GM10266 (cell line): Measurements from ENCODE around the gene THEM4.
A peak's percentile ranks its signal among the peaks of the same experiment; 100 is the strongest.
"Not testable (repeated sequence)": the region's sequence is repeated elsewhere in the genome, so short reads cannot be mapped to it uniquely, and the experiment has no call there.

Experiments used
- DNase-seq: peaks from one replicate; pipeline ENCODE4 v3.0.0; 2012; ENCODE audit errors: extremely low spot score
- CTCF ChIP-seq: IDR thresholded peaks from 2 replicates; pipeline ENCODE4 v1.5.1; 2012; ENCODE audit warnings: mild to moderate bottlenecking, low read depth; ENCODE audit not compliant: control insufficient read depth, insufficient read depth; ENCODE audit errors: missing control alignments

THEM4 gene

DNA sequence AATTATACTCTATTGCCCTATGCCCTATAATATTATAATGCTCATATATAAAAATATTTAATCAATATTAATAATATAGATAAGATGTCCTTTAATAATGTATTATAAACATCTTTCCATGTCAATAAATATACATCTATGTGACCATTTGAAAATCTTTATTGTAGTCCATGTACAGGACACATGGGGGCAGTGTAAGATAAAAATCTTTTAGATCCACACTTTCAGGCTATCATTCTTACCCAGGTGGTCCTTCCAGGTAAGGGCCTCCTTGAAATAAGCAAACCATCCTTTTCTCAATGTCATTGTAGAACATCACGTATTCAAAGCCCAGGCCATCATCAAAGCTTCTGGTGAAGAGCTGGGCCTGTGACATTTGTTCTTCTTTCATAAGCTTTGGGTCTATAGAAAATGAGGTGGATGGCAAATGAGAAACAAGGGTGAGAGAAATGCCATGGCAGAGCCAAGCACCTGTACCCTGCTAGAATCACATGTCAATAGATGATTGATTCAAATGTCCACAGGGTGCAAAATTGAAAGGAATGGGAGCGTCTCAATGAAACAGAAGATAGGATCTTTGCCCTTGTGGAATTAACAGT lies 20.2 kb downstream of the THEM4 start:
- DNase-seq, result no peak
- TF ChIP-seq CTCF, result peak; percentile 40

GRCh38 chr1:151887028-151887427 lies 22.3 kb downstream of the THEM4 start:
- DNase-seq, result no peak
- TF ChIP-seq CTCF, result no peak

- TF ChIP-seq CTCF, result no peak
- DNase-seq, result no peak
Observed at GRCh38 chr1:151885479-151885878, 23.8 kb downstream of the THEM4 start.

DNA sequence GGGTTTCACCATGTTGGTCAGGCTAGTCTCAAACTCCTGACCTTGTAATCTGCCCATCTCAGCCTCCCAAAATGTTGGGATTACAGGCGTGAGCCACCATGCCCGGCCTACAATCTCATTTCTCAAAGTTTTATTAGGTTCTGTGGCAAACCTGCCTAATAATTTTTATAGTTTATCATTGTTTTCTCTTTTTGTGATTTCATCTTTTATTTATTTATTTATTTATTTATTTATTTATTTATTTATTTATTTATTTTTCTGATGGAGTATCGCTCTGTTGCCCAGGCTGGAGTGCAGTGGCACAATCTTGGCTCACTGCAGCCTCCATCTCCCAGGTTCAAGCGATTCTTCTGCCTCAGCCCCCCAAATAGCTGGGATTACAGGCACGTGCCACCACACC lies 24.4 kb downstream of the THEM4 start:
- not testable (repeated sequence) for DNase-seq

- not testable (repeated sequence) for DNase-seq
Observed at GRCh38 chr1:151884445-151884844, 24.9 kb downstream of the THEM4 start.

DNA sequence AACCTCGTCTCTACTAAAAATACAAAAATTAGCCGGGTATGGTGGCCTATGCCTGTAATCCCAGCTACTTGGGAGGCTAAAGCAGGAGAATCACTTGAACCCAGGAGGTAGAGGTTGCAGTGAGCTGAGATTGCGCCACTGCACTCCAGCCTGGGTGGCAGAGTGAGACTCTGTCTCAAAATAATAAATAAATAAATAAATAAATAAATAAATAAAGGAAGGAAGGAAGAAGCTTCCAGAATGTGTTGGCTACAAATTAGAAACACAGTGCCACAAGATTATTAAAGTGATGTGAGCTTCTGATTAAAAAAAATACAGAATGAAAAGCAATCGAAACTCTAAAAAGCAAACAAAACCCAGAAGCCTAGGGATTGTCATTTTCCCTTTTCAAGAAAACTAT lies 25.4 kb downstream of the THEM4 start:
- DNase-seq, result not testable (repeated sequence)

- DNase-seq, result not testable (repeated sequence)
Observed at GRCh38 chr1:151882918-151883317, 26.4 kb downstream of the THEM4 start.

GRCh38 chr1:151882466-151882865 lies 26.8 kb downstream of the THEM4 start:
- TF ChIP-seq CTCF, result no peak
- DNase-seq, result no peak

DNA sequence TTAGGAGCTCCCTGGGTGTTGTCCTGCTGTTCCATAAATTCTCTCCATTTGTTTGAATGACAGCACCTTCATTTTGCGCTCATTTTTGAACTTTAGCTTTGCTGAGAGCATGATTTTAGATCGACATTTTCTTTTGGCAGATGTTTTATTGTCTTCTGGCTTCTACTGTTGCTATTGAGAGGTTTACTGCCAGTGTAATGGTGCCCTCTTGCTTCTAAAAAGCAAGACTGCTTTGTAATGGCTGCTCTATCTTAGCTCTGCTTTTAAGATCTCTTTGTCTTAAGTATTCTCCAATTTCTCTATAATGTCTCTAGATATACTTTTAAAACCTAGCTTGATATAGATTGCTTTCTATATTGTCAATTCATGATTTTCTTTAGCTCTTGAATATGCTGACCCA lies 27.8 kb downstream of the THEM4 start:
- no peak for DNase-seq
- TF ChIP-seq CTCF, result peak; percentile 17
